Large intestine (tissue), 3 donors: Measurements from ENCODE around the gene CDK10. TPM values are rescaled to one million over a fixed set of nuclear protein-coding genes. Genes with fewer than 3 reads are reported as not detected.
A peak's percentile ranks its signal among the peaks of the same experiment; 100 is the strongest.
"Not testable (repeated sequence)": the region's sequence is repeated elsewhere in the genome, so short reads cannot be mapped to it uniquely, and the experiment has no call there.

ENCODE experiments used
- DNase-seq, 2 donors: peaks; one replicate each; pipeline versions ENCODE4 v3.0.0 to v3.0.0-alpha.2; 2013
- H3K27ac ChIP-seq: one replicate; pipeline ENCODE4 v1.5.1; 2013; ENCODE audit warnings: low read length
- H3K27me3 ChIP-seq: 2 replicates; pipeline ENCODE4 v1.6.1; 2013; ENCODE audit warnings: low read length; ENCODE audit not compliant: control insufficient read depth, insufficient read depth
- H3K36me3 ChIP-seq: 2 replicates; pipeline ENCODE4 v1.6.1; 2013; ENCODE audit warnings: low read length; ENCODE audit not compliant: control insufficient read depth, insufficient read depth
- H3K4me1 ChIP-seq: one replicate; pipeline ENCODE4 v1.6.1; 2013; ENCODE audit warnings: low read length; ENCODE audit not compliant: control insufficient read depth, insufficient read depth
- H3K4me3 ChIP-seq: one replicate; pipeline ENCODE4 v1.5.1; 2013; ENCODE audit warnings: low read length
- H3K9me3 ChIP-seq: one replicate; pipeline ENCODE4 v1.6.1; 2013; ENCODE audit warnings: mild to moderate bottlenecking, low read depth, low read length, moderate library complexity; ENCODE audit not compliant: control insufficient read depth
- WGBS: methylation state at CpG from one replicate; pipeline ENCODE4 v1.1.5; 2013; ENCODE audit warnings: low lambda C conversion rate; ENCODE audit not compliant: insufficient coverage; 5-methylcytosine and 5-hydroxymethylcytosine counted together
- polyA plus RNA-seq: library from polyadenylated mRNA; unstranded; fragments of 120-200 nt; gene quantifications from one replicate; pipeline ENCODE4 v1.2.1, GENCODE V29; 2013

CDK10 gene
- polyA plus RNA-seq, 1 donor, result 165 TPM

DNA sequence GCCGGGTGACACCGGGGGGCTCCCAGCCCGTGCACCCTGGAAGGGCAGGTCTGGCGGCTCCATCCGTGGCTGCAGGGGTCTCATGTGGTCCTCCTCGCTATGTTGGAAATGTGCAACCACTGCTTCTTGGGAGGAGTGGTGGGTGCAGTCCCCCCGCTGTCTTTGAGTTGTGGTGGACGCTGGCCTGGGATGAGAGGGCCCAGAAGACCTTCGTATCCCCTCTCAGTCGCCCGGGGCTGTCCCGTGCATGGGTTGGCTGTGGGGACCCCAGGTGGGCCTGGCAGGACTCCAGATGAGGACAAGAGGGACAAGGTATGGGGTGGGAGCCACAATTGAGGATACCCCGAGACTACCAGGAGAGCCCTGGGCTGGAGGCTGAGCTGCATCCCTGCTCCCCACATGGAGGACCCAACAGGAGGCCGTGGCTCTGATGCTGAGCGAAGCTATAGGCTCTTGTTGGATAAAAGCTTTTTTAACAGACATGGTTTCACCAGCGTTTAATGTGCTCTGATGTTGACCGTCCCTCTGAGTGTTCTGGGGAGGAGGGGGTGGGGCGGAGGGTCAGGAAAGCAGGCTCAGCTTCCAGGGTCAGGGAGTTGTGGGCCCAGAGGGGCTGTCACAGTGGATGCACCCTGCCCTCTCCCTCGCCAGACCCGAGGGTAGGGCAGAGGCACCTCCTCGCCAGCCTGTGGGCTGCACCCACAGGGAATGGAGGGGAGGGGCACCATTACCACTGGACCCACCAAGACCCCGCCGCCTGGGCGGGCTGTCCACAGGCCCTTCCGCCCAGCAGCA is 9.6 kb downstream of the CDK10 start:
- Histone ChIP-seq H3K4me3 (no peak overlapping the region), H3K36me3 (peaks cover 75% of the 10 kb centered on the region), H3K9me3 (peaks cover 3% of the 10 kb centered on the region), H3K4me1 (peaks cover 25% of the 10 kb centered on the region), H3K27me3 (no peaks in the 10 kb centered on the region), H3K27ac (no peak overlapping the region)
- WGBS, result no CpG with 5 or more reads among the region's 25 CpGs
- no peak for DNase-seq

GRCh38 chr16:89696670-89697128 is 10.2 kb downstream of the CDK10 start:
- Histone ChIP-seq H3K4me3 (no peak overlapping the region), H3K36me3 (peaks cover 68% of the 10 kb centered on the region), H3K27ac (no peak overlapping the region), H3K9me3 (peaks cover 3% of the 10 kb centered on the region), H3K27me3 (no peaks in the 10 kb centered on the region), H3K4me1 (peaks cover 25% of the 10 kb centered on the region)
- peak in 1 of 2 donors; percentile 27 for DNase-seq
- WGBS, result no CpG with 5 or more reads among the region's 18 CpGs

- Histone ChIP-seq H3K27ac (no peak overlapping the region), H3K27me3 (no peaks in the 10 kb centered on the region), H3K4me3 (no peak overlapping the region), H3K4me1 (peaks cover 25% of the 10 kb centered on the region), H3K36me3 (peaks cover 63% of the 10 kb centered on the region), H3K9me3 (peaks cover 3% of the 10 kb centered on the region)
- no CpG with 5 or more reads among the region's 19 CpGs for WGBS
- DNase-seq, result no peak
Observed at GRCh38 chr16:89697161-89697615, 10.7 kb downstream of the CDK10 start.

GRCh38 chr16:89697616-89698331 is 11.3 kb downstream of the CDK10 start:
- DNase-seq, result no peak
- H3K27ac ChIP-seq, result no peak overlapping the region
- no peaks in the 10 kb centered on the region for H3K27me3 ChIP-seq
- H3K4me3 ChIP-seq, result no peak overlapping the region
- H3K36me3 ChIP-seq, result peaks cover 59% of the 10 kb centered on the region
- peaks cover 29% of the 10 kb centered on the region for H3K4me1 ChIP-seq
- no CpG with 5 or more reads among the region's 32 CpGs for WGBS
- peaks cover 3% of the 10 kb centered on the region for H3K9me3 ChIP-seq

DNA sequence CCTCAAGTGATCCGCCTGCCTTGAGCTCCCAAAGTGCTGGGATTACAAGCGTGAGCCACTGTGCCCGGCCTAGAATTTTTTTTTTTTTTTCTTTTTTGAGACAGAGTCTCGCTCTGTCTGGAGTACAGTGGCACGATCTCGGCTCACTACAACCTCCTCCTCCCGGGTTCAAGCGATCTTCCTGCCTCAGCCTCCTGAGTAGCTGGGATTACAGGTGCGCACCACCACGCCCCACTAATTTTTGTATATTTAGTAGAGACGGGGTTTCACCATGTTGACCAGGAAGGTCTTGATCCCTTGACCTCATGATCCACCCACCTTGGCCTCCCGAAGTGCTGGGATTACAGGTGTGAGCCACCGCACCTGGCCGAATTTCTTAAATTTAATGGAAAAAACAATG is 12.2 kb downstream of the CDK10 start:
- Histone ChIP-seq H3K4me1 (peaks cover 29% of the 10 kb centered on the region), H3K36me3 (peaks cover 50% of the 10 kb centered on the region)
- DNase-seq, H3K4me3 ChIP-seq, H3K27ac ChIP-seq, H3K27me3 ChIP-seq, H3K9me3 ChIP-seq: not testable (repeated sequence)
- WGBS, result 100% methylated on average over 1 of the region's 14 CpGs

GRCh38 chr16:89699629-89700099 is 13.2 kb downstream of the CDK10 start:
- Histone ChIP-seq H3K36me3 (peaks cover 42% of the 10 kb centered on the region), H3K27ac (peak overlapping the region; percentile 34), H3K4me3 (peak overlapping the region; percentile 22), H3K4me1 (peaks cover 25% of the 10 kb centered on the region)
- DNase-seq, H3K9me3 ChIP-seq, H3K27me3 ChIP-seq: not testable (repeated sequence)
- no CpG with 5 or more reads among the region's 18 CpGs for WGBS

- peaks cover 3% of the 10 kb centered on the region for H3K9me3 ChIP-seq
- DNase-seq, result peak; percentile 99
- H3K4me3 ChIP-seq, result peak overlapping the region; percentile 89
- H3K27ac ChIP-seq, result peak overlapping the region; percentile 96
- WGBS, result no CpG with 5 or more reads among the region's 30 CpGs
- H3K4me1 ChIP-seq, result peaks cover 21% of the 10 kb centered on the region
- no peaks in the 10 kb centered on the region for H3K27me3 ChIP-seq
- peaks cover 37% of the 10 kb centered on the region for H3K36me3 ChIP-seq
Observed at GRCh38 chr16:89700100-89700648, 13.7 kb downstream of the CDK10 start.

- Histone ChIP-seq H3K27ac (peak overlapping the region; percentile 96), H3K4me3 (peak overlapping the region; percentile 89), H3K27me3 (no peaks in the 10 kb centered on the region), H3K9me3 (peaks cover 3% of the 10 kb centered on the region), H3K36me3 (peaks cover 30% of the 10 kb centered on the region), H3K4me1 (peaks cover 16% of the 10 kb centered on the region)
- peak; percentile 89 to 90 for DNase-seq
- WGBS, result no CpG with 5 or more reads among the region's 78 CpGs
Observed at GRCh38 chr16:89700649-89701424, 14.3 kb downstream of the CDK10 start.

DNA sequence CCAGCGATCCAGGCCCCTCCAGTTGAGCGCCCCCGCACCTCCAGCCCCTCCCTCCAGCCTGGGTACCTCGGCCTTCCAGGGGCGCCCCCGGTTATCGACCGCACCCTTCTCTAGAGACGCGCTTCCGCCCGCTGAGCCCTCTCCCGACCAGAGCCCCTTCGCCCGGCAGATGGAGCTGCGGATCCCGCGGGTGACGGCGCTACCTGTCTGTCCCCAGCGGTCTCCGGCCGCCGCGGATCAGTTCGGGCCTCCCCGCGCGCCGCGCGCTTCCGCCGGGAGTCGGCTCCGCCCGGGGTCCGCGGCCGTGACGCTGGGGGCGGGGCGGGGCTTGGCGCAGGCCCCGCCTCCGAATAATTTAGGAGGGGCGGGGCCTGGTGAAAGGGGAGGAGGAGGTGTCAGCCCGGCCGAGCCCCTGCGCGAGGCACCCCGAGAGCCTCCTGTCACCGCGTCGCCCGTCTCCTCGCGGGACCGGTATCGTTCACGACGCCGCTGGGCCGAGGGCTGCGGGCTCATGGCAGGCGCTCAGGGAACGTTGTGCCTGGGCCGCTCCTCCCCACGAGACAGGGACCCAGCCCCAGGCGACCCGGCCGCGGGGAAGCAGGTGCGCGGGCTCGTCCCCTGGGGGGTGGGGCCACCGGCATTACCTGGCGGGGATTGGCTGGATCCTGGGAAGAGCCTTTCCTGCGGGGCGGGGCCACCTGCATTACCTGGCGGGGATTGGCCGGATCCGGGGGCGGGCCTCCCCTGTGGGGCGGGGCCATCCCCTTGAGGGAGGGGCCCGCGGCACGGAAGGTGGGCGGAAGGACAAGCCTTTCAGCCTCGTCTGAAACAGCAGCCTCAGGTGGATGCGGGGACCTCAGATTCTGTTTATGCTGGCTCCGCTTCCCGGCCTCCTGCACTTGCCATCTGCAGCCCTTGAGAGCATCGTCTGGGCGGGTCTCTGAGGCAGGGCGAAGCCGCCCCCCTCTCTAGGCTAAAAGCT is 15.2 kb downstream of the CDK10 start, which contains the start of gene SPATA2L:
TSS of gene SPATA2L (minus strand) at position 281 of the 982 bp plus-strand sequence. CDS start 473 bp downstream, outside the sequence.
- Histone ChIP-seq H3K9me3 (peaks cover 3% of the 10 kb centered on the region), H3K27me3 (no peaks in the 10 kb centered on the region), H3K27ac (peak within 1 kb of the TSS; percentile 96), H3K36me3 (peaks cover 22% of the 10 kb centered on the region), H3K4me3 (peak within 1 kb of the TSS; percentile 89), H3K4me1 (peaks cover 14% of the 10 kb centered on the region)
- no CpG with 5 or more reads among the region's 97 CpGs for WGBS
- peak; percentile 95 to 98 for DNase-seq
